Activated CD4-positive, alpha-beta T cell treated with anti-CD3 and anti-CD28 coated beads for 36 hours (primary cell): ENCODE results near the gene ITIH4. TPM values are rescaled to one million over a fixed set of nuclear protein-coding genes. Genes with fewer than 3 reads are reported as not detected.

Experiments
- ATAC-seq: fragments of 200-7000 bp; cut with Tn5 transposase; one replicate; pipeline ENCODE4 v1.10.0; 2021; ENCODE audit warnings: mild to moderate bottlenecking, moderate library complexity
- CTCF ChIA-PET: fragments of 350-600 bp; sonication (Branson Sonifier 250); formaldehyde crosslinking; loops from one replicate; lab custom pipeline; 2021; ENCODE audit warnings: antibody characterized with exemption; lab: Charles Lee
- POLR2A ChIA-PET: fragments of 350-600 bp; sonication (Branson Sonifier 250); formaldehyde crosslinking; loops from one replicate; lab custom pipeline; 2021; ENCODE audit warnings: antibody characterized with exemption, inconsistent platforms; lab: Charles Lee
- DNase-seq: peaks from one replicate; pipeline ENCODE4 v3.0.0-alpha.2; 2020
- H3K27ac Mint-ChIP-seq: one replicate; pipeline ENCODE4 v1.8.0; 2021; ENCODE audit warnings: mixed read lengths
- H3K27me3 Mint-ChIP-seq: one replicate; pipeline ENCODE4 v1.8.0; 2021; ENCODE audit warnings: mixed read lengths
- H3K36me3 Mint-ChIP-seq: one replicate; pipeline ENCODE4 v1.8.0; 2021; ENCODE audit warnings: low read depth, mixed read lengths
- H3K4me1 Mint-ChIP-seq: one replicate; pipeline ENCODE4 v1.8.0; 2021; ENCODE audit warnings: mixed read lengths
- H3K4me3 Mint-ChIP-seq: one replicate; pipeline ENCODE4 v1.8.0; 2021; ENCODE audit warnings: mild to moderate bottlenecking, moderate library complexity, mixed read lengths
- H3K9me3 Mint-ChIP-seq: one replicate; pipeline ENCODE4 v1.8.0; 2021; ENCODE audit warnings: low read depth, mixed read lengths
- intact Hi-C, 2 experiments: fragments of 100-400 bp; cut with DNase I in 1 of 2; cut with micrococcal nuclease in 1 of 2; formaldehyde crosslinking; loops; one replicate each; pipeline versions ENCODE4 v1.14.2 to v1.15.1; 2022 to 2024; cut with DNase I, micrococcal nuclease
- total RNA-seq, 2 experiments: library from RNA; stranded (reverse); gene quantifications; one replicate each; pipeline ENCODE4 v1.2.3, GENCODE V29; 2021

Gene ITIH4
- total RNA-seq, 2 experiments from 2014 or later = 4.0 to 6.5 TPM

GRCh38 chr3:52790741-52791140, 39.7 kb downstream of the ITIH4 start:
- ATAC-seq (no peak), DNase-seq (no peak)
- Mint-ChIP-seq H3K9me3 (no peaks in the 10 kb centered on the region), H3K27me3 (no peaks in the 10 kb centered on the region), H3K27ac (no peak overlapping the region), H3K4me1 (no peaks in the 10 kb centered on the region), H3K4me3 (no peak overlapping the region), H3K36me3 (no peaks in the 10 kb centered on the region)
- ChIA-PET CTCF (no interaction called here), POLR2A (no interaction called here)
- intact Hi-C loops = no loop called here

GRCh38 chr3:52790337-52790736, 40.1 kb downstream of the ITIH4 start:
- no peaks in the 10 kb centered on the region for H3K27me3 Mint-ChIP-seq
- POLR2A ChIA-PET = no interaction called here
- H3K4me3 Mint-ChIP-seq = no peak overlapping the region
- no peak for DNase-seq
- no peaks in the 10 kb centered on the region for H3K4me1 Mint-ChIP-seq
- ATAC-seq = no peak
- no peaks in the 10 kb centered on the region for H3K36me3 Mint-ChIP-seq
- H3K9me3 Mint-ChIP-seq = no peaks in the 10 kb centered on the region
- CTCF ChIA-PET = no interaction called here
- intact Hi-C loops = no loop called here
- H3K27ac Mint-ChIP-seq = no peak overlapping the region

GRCh38 chr3:52789746-52790040, 40.8 kb downstream of the ITIH4 start:
- no peak for DNase-seq
- Mint-ChIP-seq H3K27me3 (no peaks in the 10 kb centered on the region), H3K4me3 (no peak overlapping the region), H3K4me1 (no peaks in the 10 kb centered on the region), H3K27ac (no peak overlapping the region), H3K36me3 (no peaks in the 10 kb centered on the region), H3K9me3 (no peaks in the 10 kb centered on the region)
- POLR2A ChIA-PET = no interaction called here
- intact Hi-C loops = no loop called here
- ATAC-seq = no peak
- CTCF ChIA-PET = no interaction called here

- DNase-seq (no peak), ATAC-seq (no peak)
- Mint-ChIP-seq H3K27me3 (no peaks in the 10 kb centered on the region), H3K4me1 (no peaks in the 10 kb centered on the region), H3K9me3 (no peaks in the 10 kb centered on the region), H3K27ac (no peak overlapping the region), H3K36me3 (no peaks in the 10 kb centered on the region), H3K4me3 (no peak overlapping the region)
- ChIA-PET CTCF (interaction anchor here (0.8 kb wide), 1 partner anchor 425 kb away, joined by 3 read pairs; no protein-coding TSS in a partner anchor), POLR2A (no interaction called here)
- intact Hi-C loops = no loop called here
Measured at GRCh38 chr3:52788890-52789745, 41.4 kb downstream of the ITIH4 start.

- ATAC-seq (no peak), DNase-seq (no peak)
- CTCF ChIA-PET = interaction anchor here (0.6 to 1.6 kb wide), 3 partner anchors 11 to 424 kb away, joined by 3 to 5 read pairs (median 3); no protein-coding TSS in a partner anchor
- H3K27me3 Mint-ChIP-seq = no peaks in the 10 kb centered on the region
- no peak overlapping the region for H3K27ac Mint-ChIP-seq
- intact Hi-C loops = no loop called here
- H3K36me3 Mint-ChIP-seq = no peaks in the 10 kb centered on the region
- H3K4me1 Mint-ChIP-seq = no peaks in the 10 kb centered on the region
- no peak overlapping the region for H3K4me3 Mint-ChIP-seq
- POLR2A ChIA-PET = no interaction called here
- H3K9me3 Mint-ChIP-seq = no peaks in the 10 kb centered on the region
Measured at GRCh38 chr3:52787672-52788625, 42.5 kb downstream of the ITIH4 start.

GRCh38 chr3:52787246-52787645, 43.2 kb downstream of the ITIH4 start:
- H3K27ac Mint-ChIP-seq = no peak overlapping the region
- CTCF ChIA-PET = interaction anchor here (0.6 to 1.6 kb wide), 2 partner anchors 11 to 382 kb away, joined by 3 to 5 read pairs; no protein-coding TSS in a partner anchor
- H3K4me3 Mint-ChIP-seq = no peak overlapping the region
- no peaks in the 10 kb centered on the region for H3K36me3 Mint-ChIP-seq
- H3K27me3 Mint-ChIP-seq = no peaks in the 10 kb centered on the region
- H3K9me3 Mint-ChIP-seq = no peaks in the 10 kb centered on the region
- DNase-seq (no peak), ATAC-seq (no peak)
- POLR2A ChIA-PET = no interaction called here
- H3K4me1 Mint-ChIP-seq = no peaks in the 10 kb centered on the region
- intact Hi-C loops = no loop called here

GRCh38 chr3:52786330-52787215, 43.9 kb downstream of the ITIH4 start:
- CTCF ChIA-PET = interaction anchor here (0.6 to 1.6 kb wide), 2 partner anchors 12 to 383 kb away, joined by 3 to 5 read pairs; no protein-coding TSS in a partner anchor
- no peak overlapping the region for H3K27ac Mint-ChIP-seq
- POLR2A ChIA-PET = no interaction called here

GRCh38 chr3:52784931-52785590, 45.4 kb downstream of the ITIH4 start:
- H3K4me3 Mint-ChIP-seq = no peak overlapping the region
- intact Hi-C loops = no loop called here
- no peak overlapping the region for H3K27ac Mint-ChIP-seq
- H3K9me3 Mint-ChIP-seq = no peaks in the 10 kb centered on the region
- H3K4me1 Mint-ChIP-seq = no peaks in the 10 kb centered on the region
- ATAC-seq = no peak
- no peak for DNase-seq
- ChIA-PET POLR2A (interaction anchor here (0.6 kb wide), 1 partner anchor 180 kb away, joined by 4 read pairs; no protein-coding TSS in a partner anchor), CTCF (interaction anchor here (0.6 to 0.8 kb wide), 2 partner anchors 13 to 100 kb away, joined by 3 read pairs; no protein-coding TSS in a partner anchor)
- peaks cover 2% of the 10 kb centered on the region for H3K27me3 Mint-ChIP-seq
- no peaks in the 10 kb centered on the region for H3K36me3 Mint-ChIP-seq

More at GRCh38 chr3:52786330-52787215, 43.9 kb downstream of the ITIH4 start:
- H3K4me3 Mint-ChIP-seq = no peak overlapping the region
- peaks cover 2% of the 10 kb centered on the region for H3K27me3 Mint-ChIP-seq
- no peaks in the 10 kb centered on the region for H3K9me3 Mint-ChIP-seq
- no peak for DNase-seq
- intact Hi-C loops = no loop called here
- no peaks in the 10 kb centered on the region for H3K36me3 Mint-ChIP-seq
- H3K4me1 Mint-ChIP-seq = no peaks in the 10 kb centered on the region
- no peak for ATAC-seq

- Mint-ChIP-seq H3K27me3 (peaks cover 2% of the 10 kb centered on the region), H3K36me3 (no peaks in the 10 kb centered on the region), H3K27ac (no peak overlapping the region), H3K9me3 (no peaks in the 10 kb centered on the region), H3K4me1 (no peaks in the 10 kb centered on the region), H3K4me3 (no peak overlapping the region)
- intact Hi-C loops = no loop called here
- ChIA-PET POLR2A (no interaction called here), CTCF (interaction anchor here (0.8 kb wide), 1 partner anchor 14 kb away, joined by 3 read pairs; no protein-coding TSS in a partner anchor)
- ATAC-seq (no peak), DNase-seq (no peak)
Measured at GRCh38 chr3:52784021-52784621, 46.4 kb downstream of the ITIH4 start.

- Mint-ChIP-seq H3K36me3 (no peaks in the 10 kb centered on the region), H3K4me1 (no peaks in the 10 kb centered on the region), H3K27ac (no peak overlapping the region), H3K27me3 (peaks cover 2% of the 10 kb centered on the region), H3K4me3 (no peak overlapping the region), H3K9me3 (no peaks in the 10 kb centered on the region)
- ATAC-seq = no peak
- intact Hi-C loops = no loop called here
- ChIA-PET CTCF (interaction anchor here (0.5 to 1.0 kb wide), 2 partner anchors 10 to 244 kb away, joined by 3 read pairs; no protein-coding TSS in a partner anchor), POLR2A (no interaction called here)
- DNase-seq = no peak
Measured at GRCh38 chr3:52783211-52783555, 47.3 kb downstream of the ITIH4 start.
